ENCODE results near the gene GCH1.

DNA sequence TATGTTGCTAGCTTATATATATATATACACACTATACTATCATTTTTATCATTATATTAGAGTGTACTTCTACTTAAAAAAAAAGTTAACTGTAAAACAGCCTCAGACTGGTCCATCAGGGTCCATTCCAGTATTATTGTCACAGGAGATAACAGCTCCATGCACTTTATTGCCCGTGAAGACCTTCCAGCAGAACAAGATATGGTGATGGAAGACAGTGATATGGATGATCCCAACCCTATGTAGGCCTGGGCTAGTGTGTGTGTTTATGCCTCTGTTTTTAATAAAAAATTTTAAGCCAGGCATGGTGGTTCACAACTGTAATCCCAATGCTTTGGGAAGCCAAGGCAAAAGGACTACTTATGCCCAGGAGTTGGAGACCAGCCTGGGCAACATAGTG, 86.2 kb downstream of the GCH1 start:
- no peak for TF ChIP-seq KDM5A (IDR thresholded peaks at IDR 0.05)
- TF ChIP-seq ZC3H11A (IDR thresholded peaks at IDR 0.05): no peak
- TF ChIP-seq, protein P1, sequence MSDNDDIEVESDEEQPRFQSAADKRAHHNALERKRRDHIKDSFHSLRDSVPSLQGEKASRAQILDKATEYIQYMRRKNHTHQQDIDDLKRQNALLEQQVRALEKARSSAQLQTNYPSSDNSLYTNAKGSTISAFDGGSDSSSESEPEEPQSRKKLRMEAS (IDR thresholded peaks at IDR 0.05): no peak
- TF ChIP-seq, protein P2, sequence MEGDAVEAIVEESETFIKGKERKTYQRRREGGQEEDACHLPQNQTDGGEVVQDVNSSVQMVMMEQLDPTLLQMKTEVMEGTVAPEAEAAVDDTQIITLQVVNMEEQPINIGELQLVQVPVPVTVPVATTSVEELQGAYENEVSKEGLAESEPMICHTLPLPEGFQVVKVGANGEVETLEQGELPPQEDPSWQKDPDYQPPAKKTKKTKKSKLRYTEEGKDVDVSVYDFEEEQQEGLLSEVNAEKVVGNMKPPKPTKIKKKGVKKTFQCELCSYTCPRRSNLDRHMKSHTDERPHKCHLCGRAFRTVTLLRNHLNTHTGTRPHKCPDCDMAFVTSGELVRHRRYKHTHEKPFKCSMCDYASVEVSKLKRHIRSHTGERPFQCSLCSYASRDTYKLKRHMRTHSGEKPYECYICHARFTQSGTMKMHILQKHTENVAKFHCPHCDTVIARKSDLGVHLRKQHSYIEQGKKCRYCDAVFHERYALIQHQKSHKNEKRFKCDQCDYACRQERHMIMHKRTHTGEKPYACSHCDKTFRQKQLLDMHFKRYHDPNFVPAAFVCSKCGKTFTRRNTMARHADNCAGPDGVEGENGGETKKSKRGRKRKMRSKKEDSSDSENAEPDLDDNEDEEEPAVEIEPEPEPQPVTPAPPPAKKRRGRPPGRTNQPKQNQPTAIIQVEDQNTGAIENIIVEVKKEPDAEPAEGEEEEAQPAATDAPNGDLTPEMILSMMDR (IDR thresholded peaks at IDR 0.05): no peak
- no peak for TF ChIP-seq POLR2A (IDR thresholded peaks at IDR 0.05; ENCODE audit: low read length)
- TF ChIP-seq RAD21 (conservative IDR thresholded peaks at IDR 0.05 in 1 of 2, IDR thresholded peaks at IDR 0.05 in 1 of 2): no peak
- TF ChIP-seq HDAC2 (IDR thresholded peaks at IDR 0.05): no peak
- TF ChIP-seq SMC3 (IDR thresholded peaks at IDR 0.05): no peak
- no peak for TF ChIP-seq KDM1A (IDR thresholded peaks at IDR 0.05; ENCODE audit: low read depth)
- TF ChIP-seq NR3C1 (IDR thresholded peaks at IDR 0.05): no peak
- TF ChIP-seq, protein P3, sequence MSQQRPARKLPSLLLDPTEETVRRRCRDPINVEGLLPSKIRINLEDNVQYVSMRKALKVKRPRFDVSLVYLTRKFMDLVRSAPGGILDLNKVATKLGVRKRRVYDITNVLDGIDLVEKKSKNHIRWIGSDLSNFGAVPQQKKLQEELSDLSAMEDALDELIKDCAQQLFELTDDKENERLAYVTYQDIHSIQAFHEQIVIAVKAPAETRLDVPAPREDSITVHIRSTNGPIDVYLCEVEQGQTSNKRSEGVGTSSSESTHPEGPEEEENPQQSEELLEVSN (IDR thresholded peaks at IDR 0.05; ENCODE audit: borderline replicate concordance, low read depth): no peak
- no peak for TF ChIP-seq NFE2L2 (conservative IDR thresholded peaks at IDR 0.05; ENCODE audit: low read length)
- TF ChIP-seq MYC (IDR thresholded peaks at IDR 0.05; ENCODE audit: borderline replicate concordance, low read length): no peak

Data from A549 (cell line).